ENCODE data around the gene KLHL29.

- no peak for TF ChIP-seq POLR2A (IDR thresholded peaks at IDR 0.05)
- TF ChIP-seq, protein P1, sequence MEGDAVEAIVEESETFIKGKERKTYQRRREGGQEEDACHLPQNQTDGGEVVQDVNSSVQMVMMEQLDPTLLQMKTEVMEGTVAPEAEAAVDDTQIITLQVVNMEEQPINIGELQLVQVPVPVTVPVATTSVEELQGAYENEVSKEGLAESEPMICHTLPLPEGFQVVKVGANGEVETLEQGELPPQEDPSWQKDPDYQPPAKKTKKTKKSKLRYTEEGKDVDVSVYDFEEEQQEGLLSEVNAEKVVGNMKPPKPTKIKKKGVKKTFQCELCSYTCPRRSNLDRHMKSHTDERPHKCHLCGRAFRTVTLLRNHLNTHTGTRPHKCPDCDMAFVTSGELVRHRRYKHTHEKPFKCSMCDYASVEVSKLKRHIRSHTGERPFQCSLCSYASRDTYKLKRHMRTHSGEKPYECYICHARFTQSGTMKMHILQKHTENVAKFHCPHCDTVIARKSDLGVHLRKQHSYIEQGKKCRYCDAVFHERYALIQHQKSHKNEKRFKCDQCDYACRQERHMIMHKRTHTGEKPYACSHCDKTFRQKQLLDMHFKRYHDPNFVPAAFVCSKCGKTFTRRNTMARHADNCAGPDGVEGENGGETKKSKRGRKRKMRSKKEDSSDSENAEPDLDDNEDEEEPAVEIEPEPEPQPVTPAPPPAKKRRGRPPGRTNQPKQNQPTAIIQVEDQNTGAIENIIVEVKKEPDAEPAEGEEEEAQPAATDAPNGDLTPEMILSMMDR (IDR thresholded peaks at IDR 0.05 in 8 of 11, conservative IDR thresholded peaks at IDR 0.05 in 3 of 11) = no peak
Measured at GRCh38 chr2:23537991-23538390, 153.0 kb downstream of the KLHL29 start.
